GM23338 (cell line): Measurements from ENCODE around the gene FGF5. TPM values are rescaled to one million over a fixed set of nuclear protein-coding genes. Genes with fewer than 3 reads are reported as not detected.

Experiments
- ATAC-seq: fragments of 200-7000 bp; cut with Tn5 transposase; 3 replicates; pipeline ENCODE4 v1.9.1; 2020
- DNase-seq: peaks from one replicate; pipeline ENCODE4 v3.0.0-alpha.2; 2015; ENCODE audit warnings: low spot score
- H2AFZ ChIP-seq: fragments of 200-600 bp; sonication (generic); 2 replicates; pipeline ENCODE4 v1.8.0; 2016; ENCODE audit warnings: antibody characterized with exemption, mild to moderate bottlenecking, moderate library complexity
- H3F3A ChIP-seq: fragments of 200-600 bp; sonication (generic); replicated peaks from 2 replicates; pipeline ENCODE4 v1.8.0; 2017; ENCODE audit warnings: antibody characterized with exemption, mixed run types, low read depth
- H3K27ac ChIP-seq: fragments of 200-600 bp; sonication (generic); 2 replicates; pipeline ENCODE4 v1.6.1; 2016; ENCODE audit warnings: low read depth
- H3K27me3 ChIP-seq: fragments of 200-600 bp; sonication (generic); 2 replicates; pipeline ENCODE4 v1.8.0; 2016; ENCODE audit warnings: mild to moderate bottlenecking, mixed run types, moderate library complexity; ENCODE audit not compliant: insufficient read depth
- H3K36me3 ChIP-seq: fragments of 200-600 bp; sonication (generic); 2 replicates; pipeline ENCODE4 v1.8.0; 2016; ENCODE audit warnings: mild to moderate bottlenecking; ENCODE audit not compliant: insufficient read depth
- H3K4me1 ChIP-seq: fragments of 200-600 bp; sonication (generic); 2 replicates; pipeline ENCODE4 v1.8.0; 2016; ENCODE audit warnings: mild to moderate bottlenecking, moderate library complexity; ENCODE audit not compliant: insufficient read depth
- H3K4me2 ChIP-seq: fragments of 200-600 bp; sonication (generic); 2 replicates; pipeline ENCODE4 v1.7.1; 2017; ENCODE audit warnings: mixed run types
- H3K4me3 ChIP-seq: fragments of 200-600 bp; sonication (generic); 2 replicates; pipeline ENCODE4 v1.6.1; 2016; ENCODE audit warnings: mixed run types
- H3K79me2 ChIP-seq: fragments of 200-600 bp; sonication (generic); replicated peaks from 2 replicates; pipeline ENCODE4 v1.8.0; 2017; ENCODE audit warnings: mild to moderate bottlenecking; ENCODE audit not compliant: insufficient read depth
- H3K9me2 ChIP-seq: fragments of 200-600 bp; sonication (generic); 2 replicates; pipeline ENCODE4 v1.8.0; 2017; ENCODE audit not compliant: insufficient read depth
- H4K20me1 ChIP-seq: fragments of 200-600 bp; sonication (generic); replicated peaks from 2 replicates; pipeline ENCODE4 v1.8.0; 2017; ENCODE audit warnings: mild to moderate bottlenecking; ENCODE audit not compliant: insufficient read depth
- H3K27ac Mint-ChIP-seq: 2 replicates; pipeline ENCODE4 v1.8.0; 2020; ENCODE audit warnings: inconsistent platforms, mild to moderate bottlenecking, moderate library complexity, mixed read lengths
- H3K27me3 Mint-ChIP-seq: 3 replicates; pipeline ENCODE4 v1.8.0; 2022; ENCODE audit warnings: low read depth, mild to moderate bottlenecking, moderate library complexity, mixed read lengths, inconsistent platforms; ENCODE audit not compliant: insufficient read depth, poor library complexity
- H3K36me3 Mint-ChIP-seq: 3 replicates; pipeline ENCODE4 v1.8.0; 2021; ENCODE audit warnings: low read depth, mild to moderate bottlenecking, inconsistent platforms, moderate library complexity, mixed read lengths
- H3K4me1 Mint-ChIP-seq: 3 replicates; pipeline ENCODE4 v1.8.0; 2020; ENCODE audit warnings: mild to moderate bottlenecking, inconsistent platforms, mixed read lengths
- H3K4me3 Mint-ChIP-seq: 3 replicates; pipeline ENCODE4 v1.8.0; 2021; ENCODE audit warnings: moderate library complexity, mild to moderate bottlenecking, inconsistent platforms, mixed read lengths
- H3K9me3 Mint-ChIP-seq: 3 replicates; pipeline ENCODE4 v1.8.0; 2020; ENCODE audit warnings: moderate library complexity, mild to moderate bottlenecking, inconsistent platforms, mixed read lengths
- CREB1 ChIP-seq: fragments of 250-450 bp; sonication (Bioruptor Pico); IDR thresholded peaks from 2 replicates; pipeline ENCODE4 v1.5.0; 2020; ENCODE audit warnings: low read depth, mild to moderate bottlenecking, moderate library complexity
- EZH2 ChIP-seq: fragments of 200-600 bp; sonication (generic); IDR thresholded peaks from one replicate; pipeline ENCODE4 v1.8.0; 2017; ENCODE audit warnings: antibody characterized with exemption, mild to moderate bottlenecking, low read depth; ENCODE audit not compliant: unreplicated experiment
- EZH2phosphoT487 ChIP-seq: fragments of 200-600 bp; sonication (generic); IDR thresholded peaks from one replicate; pipeline ENCODE4 v1.8.1; 2018; ENCODE audit warnings: antibody characterized with exemption; ENCODE audit not compliant: unreplicated experiment
- JUNB ChIP-seq: IDR thresholded peaks from one replicate; pipeline ENCODE4 v1.6.1; 2016; ENCODE audit warnings: antibody characterized with exemption; ENCODE audit not compliant: unreplicated experiment
- NANOG ChIP-seq: IDR thresholded peaks from 2 replicates; pipeline ENCODE4 v1.6.1; 2016; ENCODE audit warnings: antibody characterized with exemption, borderline replicate concordance
- POLR2AphosphoS5 ChIP-seq: IDR thresholded peaks from 2 replicates; pipeline ENCODE4 v1.6.1; 2016; ENCODE audit warnings: antibody characterized with exemption, low read depth
- STAT1 ChIP-seq: IDR thresholded peaks from one replicate; pipeline ENCODE4 v1.6.1; 2016; ENCODE audit warnings: antibody characterized with exemption; ENCODE audit not compliant: unreplicated experiment
- ZNF114 ChIP-seq: fragments of 250-450 bp; sonication (Bioruptor Pico); IDR thresholded peaks from 2 replicates; pipeline ENCODE4 v1.5.0; 2020; ENCODE audit warnings: mild to moderate bottlenecking, moderate library complexity
- ZNF331 ChIP-seq: fragments of 250-450 bp; sonication (Bioruptor Pico); IDR thresholded peaks from 2 replicates; pipeline ENCODE4 v1.5.0; 2020; ENCODE audit warnings: low read depth, mild to moderate bottlenecking, moderate library complexity
- polyA plus RNA-seq: library from polyadenylated mRNA; unstranded; fragments of >200 nt; fragmentation: Nextera tagmentation; extraction: Ambion mirVana; gene quantifications from 2 replicates; pipeline ENCODE4 v1.2.1, GENCODE V29; 2016
- total RNA-seq: library from RNA; depleted of rRNA; stranded (reverse); fragments of >200 nt; shearing (Covaris generic); gene quantifications from 2 replicates; pipeline ENCODE4 v1.2.3, GENCODE V29; 2014
- TF ChIP-seq, protein P1 (sequence below): IDR thresholded peaks from one replicate; pipeline ENCODE4 v1.6.1; 2018; ENCODE audit warnings: antibody characterized with exemption; ENCODE audit not compliant: unreplicated experiment
- TF ChIP-seq, protein P2 (sequence below): IDR thresholded peaks from 2 replicates; pipeline ENCODE4 v1.6.1; 2016; ENCODE audit warnings: antibody characterized with exemption
- TF ChIP-seq, protein P3 (sequence below), 2 experiments: fragments of 200-600 bp in 1 of 2; sonication (generic) in 1 of 2; conservative IDR thresholded peaks; 2 replicates each; pipeline versions ENCODE4 v1.5.1 to v1.6.1; 2016 to 2017; ENCODE audit warnings: antibody characterized with exemption in 2 of 2, low read depth in 2 of 2, mild to moderate bottlenecking in 2 of 2, moderate library complexity in 1 of 2

FGF5 gene
- total and polyA plus RNA-seq, 2 experiments from 2014 or later = not detected

DNA sequence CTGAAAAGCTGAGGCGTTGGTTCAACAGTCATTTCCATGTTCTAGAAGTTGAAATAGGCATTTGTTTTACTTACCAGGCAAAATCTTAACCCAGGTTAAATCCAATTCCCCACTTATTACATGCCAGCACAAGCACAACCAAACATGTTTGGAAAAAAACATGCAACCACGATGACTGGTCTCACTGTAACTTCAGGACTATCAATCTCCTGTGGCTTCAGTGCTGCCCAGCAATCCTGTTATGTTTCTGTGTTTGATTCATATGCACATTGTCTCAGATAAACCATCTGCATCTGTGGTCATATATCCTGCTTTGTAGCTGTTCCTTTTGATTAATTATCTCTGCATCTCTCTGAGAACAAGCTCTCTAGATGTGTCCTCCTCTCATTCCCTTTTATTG is 40.9 kb upstream of the FGF5 start (continued):
- TF ChIP-seq, protein P1, sequence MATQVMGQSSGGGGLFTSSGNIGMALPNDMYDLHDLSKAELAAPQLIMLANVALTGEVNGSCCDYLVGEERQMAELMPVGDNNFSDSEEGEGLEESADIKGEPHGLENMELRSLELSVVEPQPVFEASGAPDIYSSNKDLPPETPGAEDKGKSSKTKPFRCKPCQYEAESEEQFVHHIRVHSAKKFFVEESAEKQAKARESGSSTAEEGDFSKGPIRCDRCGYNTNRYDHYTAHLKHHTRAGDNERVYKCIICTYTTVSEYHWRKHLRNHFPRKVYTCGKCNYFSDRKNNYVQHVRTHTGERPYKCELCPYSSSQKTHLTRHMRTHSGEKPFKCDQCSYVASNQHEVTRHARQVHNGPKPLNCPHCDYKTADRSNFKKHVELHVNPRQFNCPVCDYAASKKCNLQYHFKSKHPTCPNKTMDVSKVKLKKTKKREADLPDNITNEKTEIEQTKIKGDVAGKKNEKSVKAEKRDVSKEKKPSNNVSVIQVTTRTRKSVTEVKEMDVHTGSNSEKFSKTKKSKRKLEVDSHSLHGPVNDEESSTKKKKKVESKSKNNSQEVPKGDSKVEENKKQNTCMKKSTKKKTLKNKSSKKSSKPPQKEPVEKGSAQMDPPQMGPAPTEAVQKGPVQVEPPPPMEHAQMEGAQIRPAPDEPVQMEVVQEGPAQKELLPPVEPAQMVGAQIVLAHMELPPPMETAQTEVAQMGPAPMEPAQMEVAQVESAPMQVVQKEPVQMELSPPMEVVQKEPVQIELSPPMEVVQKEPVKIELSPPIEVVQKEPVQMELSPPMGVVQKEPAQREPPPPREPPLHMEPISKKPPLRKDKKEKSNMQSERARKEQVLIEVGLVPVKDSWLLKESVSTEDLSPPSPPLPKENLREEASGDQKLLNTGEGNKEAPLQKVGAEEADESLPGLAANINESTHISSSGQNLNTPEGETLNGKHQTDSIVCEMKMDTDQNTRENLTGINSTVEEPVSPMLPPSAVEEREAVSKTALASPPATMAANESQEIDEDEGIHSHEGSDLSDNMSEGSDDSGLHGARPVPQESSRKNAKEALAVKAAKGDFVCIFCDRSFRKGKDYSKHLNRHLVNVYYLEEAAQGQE = no peak
- TF ChIP-seq ZNF114 (CRISPR knock-in tag) (no peak), NANOG (no peak), EZH2 (no peak), POLR2AphosphoS5 (no peak), ZNF331 (CRISPR knock-in tag) (no peak), EZH2phosphoT487 (no peak)
- TF ChIP-seq, protein P2, sequence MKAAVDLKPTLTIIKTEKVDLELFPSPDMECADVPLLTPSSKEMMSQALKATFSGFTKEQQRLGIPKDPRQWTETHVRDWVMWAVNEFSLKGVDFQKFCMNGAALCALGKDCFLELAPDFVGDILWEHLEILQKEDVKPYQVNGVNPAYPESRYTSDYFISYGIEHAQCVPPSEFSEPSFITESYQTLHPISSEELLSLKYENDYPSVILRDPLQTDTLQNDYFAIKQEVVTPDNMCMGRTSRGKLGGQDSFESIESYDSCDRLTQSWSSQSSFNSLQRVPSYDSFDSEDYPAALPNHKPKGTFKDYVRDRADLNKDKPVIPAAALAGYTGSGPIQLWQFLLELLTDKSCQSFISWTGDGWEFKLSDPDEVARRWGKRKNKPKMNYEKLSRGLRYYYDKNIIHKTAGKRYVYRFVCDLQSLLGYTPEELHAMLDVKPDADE = no peak

DNA sequence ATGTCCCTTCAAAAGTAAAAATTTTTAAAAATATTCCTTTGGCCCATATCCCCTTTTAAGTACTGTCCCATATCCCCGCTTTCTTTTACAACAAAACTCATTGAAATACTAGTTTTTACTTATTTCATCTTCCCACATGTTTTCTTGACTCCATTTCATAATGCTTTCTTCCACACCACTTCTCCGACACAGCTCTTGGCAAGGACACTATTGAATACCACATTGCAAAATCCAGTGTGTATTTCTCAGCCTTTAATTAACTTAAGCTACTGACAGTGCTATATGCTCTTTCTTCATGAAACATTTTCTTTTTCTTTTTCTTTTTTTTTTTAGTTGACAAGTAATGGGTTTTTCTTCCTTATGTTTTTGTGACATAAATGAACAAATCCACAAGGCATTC is 40.4 kb upstream of the FGF5 start:
- Mint-ChIP-seq H3K4me3 (no peak overlapping the region), H3K4me1 (no peaks in the 10 kb centered on the region), H3K9me3 (no peaks in the 10 kb centered on the region), H3K36me3 (no peaks in the 10 kb centered on the region), H3K27ac (no peak overlapping the region), H3K27me3 (no peaks in the 10 kb centered on the region)
- Histone ChIP-seq H3K4me1 (no peaks in the 10 kb centered on the region), H4K20me1 (no peaks in the 10 kb centered on the region), H3K36me3 (no peaks in the 10 kb centered on the region), H3K27ac (no peak overlapping the region), H3K4me3 (no peak overlapping the region), H3K9me2 (no peaks in the 10 kb centered on the region), H2AFZ (no peak overlapping the region), H3K4me2 (no peak overlapping the region), H3K79me2 (no peaks in the 10 kb centered on the region), H3F3A (no peaks in the 10 kb centered on the region), H3K27me3 (no peaks in the 10 kb centered on the region)
- ATAC-seq = no peak
- DNase-seq = no peak
- TF ChIP-seq, protein P3, sequence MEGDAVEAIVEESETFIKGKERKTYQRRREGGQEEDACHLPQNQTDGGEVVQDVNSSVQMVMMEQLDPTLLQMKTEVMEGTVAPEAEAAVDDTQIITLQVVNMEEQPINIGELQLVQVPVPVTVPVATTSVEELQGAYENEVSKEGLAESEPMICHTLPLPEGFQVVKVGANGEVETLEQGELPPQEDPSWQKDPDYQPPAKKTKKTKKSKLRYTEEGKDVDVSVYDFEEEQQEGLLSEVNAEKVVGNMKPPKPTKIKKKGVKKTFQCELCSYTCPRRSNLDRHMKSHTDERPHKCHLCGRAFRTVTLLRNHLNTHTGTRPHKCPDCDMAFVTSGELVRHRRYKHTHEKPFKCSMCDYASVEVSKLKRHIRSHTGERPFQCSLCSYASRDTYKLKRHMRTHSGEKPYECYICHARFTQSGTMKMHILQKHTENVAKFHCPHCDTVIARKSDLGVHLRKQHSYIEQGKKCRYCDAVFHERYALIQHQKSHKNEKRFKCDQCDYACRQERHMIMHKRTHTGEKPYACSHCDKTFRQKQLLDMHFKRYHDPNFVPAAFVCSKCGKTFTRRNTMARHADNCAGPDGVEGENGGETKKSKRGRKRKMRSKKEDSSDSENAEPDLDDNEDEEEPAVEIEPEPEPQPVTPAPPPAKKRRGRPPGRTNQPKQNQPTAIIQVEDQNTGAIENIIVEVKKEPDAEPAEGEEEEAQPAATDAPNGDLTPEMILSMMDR (conservative IDR thresholded peaks at IDR 0.05; ENCODE audit: low read depth in 2 of 2) = no peak
- TF ChIP-seq POLR2AphosphoS5 (no peak), NANOG (no peak), ZNF114 (CRISPR knock-in tag) (no peak), STAT1 (no peak), EZH2phosphoT487 (no peak), CREB1 (CRISPR knock-in tag) (no peak), EZH2 (no peak), JUNB (no peak)
- TF ChIP-seq, protein P2 = no peak
- TF ChIP-seq, protein P1 = no peak
